GM23338 (cell line): ENCODE results near the gene PBX3. TPM values are rescaled to one million over a fixed set of nuclear protein-coding genes. Genes with fewer than 3 reads are reported as not detected.

ENCODE experiments used
- ATAC-seq: fragments of 200-7000 bp; cut with Tn5 transposase; 3 replicates; pipeline ENCODE4 v1.9.1; 2020
- DNase-seq: peaks from one replicate; pipeline ENCODE4 v3.0.0-alpha.2; 2015; ENCODE audit warnings: low spot score
- H2AFZ ChIP-seq: fragments of 200-600 bp; sonication (generic); 2 replicates; pipeline ENCODE4 v1.8.0; 2016; ENCODE audit warnings: antibody characterized with exemption, mild to moderate bottlenecking, moderate library complexity
- H3F3A ChIP-seq: fragments of 200-600 bp; sonication (generic); replicated peaks from 2 replicates; pipeline ENCODE4 v1.8.0; 2017; ENCODE audit warnings: antibody characterized with exemption, mixed run types, low read depth
- H3K27ac ChIP-seq: fragments of 200-600 bp; sonication (generic); 2 replicates; pipeline ENCODE4 v1.6.1; 2016; ENCODE audit warnings: low read depth
- H3K27me3 ChIP-seq: fragments of 200-600 bp; sonication (generic); 2 replicates; pipeline ENCODE4 v1.8.0; 2016; ENCODE audit warnings: mild to moderate bottlenecking, mixed run types, moderate library complexity; ENCODE audit not compliant: insufficient read depth
- H3K36me3 ChIP-seq: fragments of 200-600 bp; sonication (generic); 2 replicates; pipeline ENCODE4 v1.8.0; 2016; ENCODE audit warnings: mild to moderate bottlenecking; ENCODE audit not compliant: insufficient read depth
- H3K4me1 ChIP-seq: fragments of 200-600 bp; sonication (generic); 2 replicates; pipeline ENCODE4 v1.8.0; 2016; ENCODE audit warnings: mild to moderate bottlenecking, moderate library complexity; ENCODE audit not compliant: insufficient read depth
- H3K4me2 ChIP-seq: fragments of 200-600 bp; sonication (generic); 2 replicates; pipeline ENCODE4 v1.7.1; 2017; ENCODE audit warnings: mixed run types
- H3K4me3 ChIP-seq: fragments of 200-600 bp; sonication (generic); 2 replicates; pipeline ENCODE4 v1.6.1; 2016; ENCODE audit warnings: mixed run types
- H3K79me2 ChIP-seq: fragments of 200-600 bp; sonication (generic); replicated peaks from 2 replicates; pipeline ENCODE4 v1.8.0; 2017; ENCODE audit warnings: mild to moderate bottlenecking; ENCODE audit not compliant: insufficient read depth
- H3K9me2 ChIP-seq: fragments of 200-600 bp; sonication (generic); 2 replicates; pipeline ENCODE4 v1.8.0; 2017; ENCODE audit not compliant: insufficient read depth
- H4K20me1 ChIP-seq: fragments of 200-600 bp; sonication (generic); replicated peaks from 2 replicates; pipeline ENCODE4 v1.8.0; 2017; ENCODE audit warnings: mild to moderate bottlenecking; ENCODE audit not compliant: insufficient read depth
- H3K27ac Mint-ChIP-seq: 2 replicates; pipeline ENCODE4 v1.8.0; 2020; ENCODE audit warnings: inconsistent platforms, mild to moderate bottlenecking, moderate library complexity, mixed read lengths
- H3K27me3 Mint-ChIP-seq: 3 replicates; pipeline ENCODE4 v1.8.0; 2022; ENCODE audit warnings: low read depth, mild to moderate bottlenecking, moderate library complexity, mixed read lengths, inconsistent platforms; ENCODE audit not compliant: insufficient read depth, poor library complexity
- H3K36me3 Mint-ChIP-seq: 3 replicates; pipeline ENCODE4 v1.8.0; 2021; ENCODE audit warnings: low read depth, mild to moderate bottlenecking, inconsistent platforms, moderate library complexity, mixed read lengths
- H3K4me1 Mint-ChIP-seq: 3 replicates; pipeline ENCODE4 v1.8.0; 2020; ENCODE audit warnings: mild to moderate bottlenecking, inconsistent platforms, mixed read lengths
- H3K4me3 Mint-ChIP-seq: 3 replicates; pipeline ENCODE4 v1.8.0; 2021; ENCODE audit warnings: moderate library complexity, mild to moderate bottlenecking, inconsistent platforms, mixed read lengths
- H3K9me3 Mint-ChIP-seq: 3 replicates; pipeline ENCODE4 v1.8.0; 2020; ENCODE audit warnings: moderate library complexity, mild to moderate bottlenecking, inconsistent platforms, mixed read lengths
- EZH2 ChIP-seq: fragments of 200-600 bp; sonication (generic); IDR thresholded peaks from one replicate; pipeline ENCODE4 v1.8.0; 2017; ENCODE audit warnings: antibody characterized with exemption, mild to moderate bottlenecking, low read depth; ENCODE audit not compliant: unreplicated experiment
- JUNB ChIP-seq: IDR thresholded peaks from one replicate; pipeline ENCODE4 v1.6.1; 2016; ENCODE audit warnings: antibody characterized with exemption; ENCODE audit not compliant: unreplicated experiment
- NANOG ChIP-seq: IDR thresholded peaks from 2 replicates; pipeline ENCODE4 v1.6.1; 2016; ENCODE audit warnings: antibody characterized with exemption, borderline replicate concordance
- REST ChIP-seq: IDR thresholded peaks from one replicate; pipeline ENCODE4 v1.6.1; 2018; ENCODE audit warnings: antibody characterized with exemption; ENCODE audit not compliant: unreplicated experiment
- STAT1 ChIP-seq: IDR thresholded peaks from one replicate; pipeline ENCODE4 v1.6.1; 2016; ENCODE audit warnings: antibody characterized with exemption; ENCODE audit not compliant: unreplicated experiment
- ZNF114 ChIP-seq: fragments of 250-450 bp; sonication (Bioruptor Pico); IDR thresholded peaks from 2 replicates; pipeline ENCODE4 v1.5.0; 2020; ENCODE audit warnings: mild to moderate bottlenecking, moderate library complexity
- ZNF331 ChIP-seq: fragments of 250-450 bp; sonication (Bioruptor Pico); IDR thresholded peaks from 2 replicates; pipeline ENCODE4 v1.5.0; 2020; ENCODE audit warnings: low read depth, mild to moderate bottlenecking, moderate library complexity
- polyA plus RNA-seq: library from polyadenylated mRNA; unstranded; fragments of >200 nt; fragmentation: Nextera tagmentation; extraction: Ambion mirVana; gene quantifications from 2 replicates; pipeline ENCODE4 v1.2.1, GENCODE V29; 2016
- total RNA-seq: library from RNA; depleted of rRNA; stranded (reverse); fragments of >200 nt; shearing (Covaris generic); gene quantifications from 2 replicates; pipeline ENCODE4 v1.2.3, GENCODE V29; 2014
- TF ChIP-seq, protein P1 (sequence below), 2 experiments: fragments of 200-600 bp in 1 of 2; sonication (generic) in 1 of 2; conservative IDR thresholded peaks; 2 replicates each; pipeline versions ENCODE4 v1.5.1 to v1.6.1; 2016 to 2017; ENCODE audit warnings: antibody characterized with exemption in 2 of 2, low read depth in 2 of 2, mild to moderate bottlenecking in 2 of 2, moderate library complexity in 1 of 2
- TF ChIP-seq, protein P2 (sequence below): IDR thresholded peaks from 2 replicates; pipeline ENCODE4 v1.6.1; 2016; ENCODE audit warnings: antibody characterized with exemption

PBX3 gene
- total and polyA plus RNA-seq, 2 experiments from 2014 or later, result 28.9 to 50.5 TPM

- H3K27me3 Mint-ChIP-seq, result no peaks in the 10 kb centered on the region
- TF ChIP-seq REST, result peak; percentile 40
- TF ChIP-seq EZH2, result no peak
- H3K27ac Mint-ChIP-seq, result no peak overlapping the region
- DNase-seq (peak; percentile 27), ATAC-seq (peak; percentile 52; the same call in 2 of the 3 replicates)
- H4K20me1 ChIP-seq, result peaks cover 7% of the 10 kb centered on the region; the same call in 1 of the 2 replicates
- H3K4me1 Mint-ChIP-seq, result peaks cover 11% of the 10 kb centered on the region; the same call in 2 of the 3 replicates
- H3F3A ChIP-seq, result no peaks in the 10 kb centered on the region
- H3K4me3 ChIP-seq, result no peak overlapping the region
- H3K9me3 Mint-ChIP-seq, result no peaks in the 10 kb centered on the region
- H3K36me3 ChIP-seq, result no peaks in the 10 kb centered on the region
- peaks cover 14% of the 10 kb centered on the region for H3K4me1 ChIP-seq
- H3K9me2 ChIP-seq, result no peaks in the 10 kb centered on the region
- H3K36me3 Mint-ChIP-seq, result no peaks in the 10 kb centered on the region
- H2AFZ ChIP-seq, result no peak overlapping the region
- no peak overlapping the region for H3K4me3 Mint-ChIP-seq
- peaks cover 61% of the 10 kb centered on the region for H3K79me2 ChIP-seq
- no peaks in the 10 kb centered on the region for H3K27me3 ChIP-seq
- 0 out of 2 replicates have a peak overlapping the region, but pooled peaks have one; percentile 39 for H3K27ac ChIP-seq
- H3K4me2 ChIP-seq, result peak overlapping the region; percentile 30; the same call in 1 of the 2 replicates
Observed at GRCh38 chr9:125815568-125815967, 68.4 kb downstream of the PBX3 start.

DNA sequence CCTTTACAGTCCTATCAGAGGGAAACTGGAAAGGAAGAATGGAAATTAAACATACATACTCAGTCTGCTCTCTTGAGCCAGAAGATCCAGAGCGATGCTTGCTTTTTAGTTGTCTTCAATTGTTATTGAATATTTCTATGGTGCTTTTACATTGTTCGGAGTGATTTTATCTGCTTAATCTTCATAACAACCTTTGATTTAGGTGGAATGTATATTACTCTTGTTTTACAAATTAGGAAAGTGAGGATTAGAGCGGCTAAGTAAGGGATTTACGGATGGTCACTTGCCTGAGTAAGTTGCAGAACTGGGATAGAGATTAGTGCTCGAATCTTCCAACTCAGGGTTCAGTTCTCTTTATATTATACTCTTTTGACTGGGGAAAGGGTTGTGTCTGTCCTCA, 69.1 kb downstream of the PBX3 start:
- Histone ChIP-seq H2AFZ (no peak overlapping the region), H3K27me3 (no peaks in the 10 kb centered on the region), H3F3A (no peaks in the 10 kb centered on the region), H3K4me2 (peak overlapping the region; percentile 30; the same call in 1 of the 2 replicates), H3K79me2 (peaks cover 66% of the 10 kb centered on the region), H3K4me1 (peaks cover 14% of the 10 kb centered on the region), H3K36me3 (no peaks in the 10 kb centered on the region), H4K20me1 (peaks cover 7% of the 10 kb centered on the region; the same call in 1 of the 2 replicates), H3K9me2 (no peaks in the 10 kb centered on the region), H3K27ac (peak overlapping the region; percentile 39; the same call in 1 of the 2 replicates), H3K4me3 (no peak overlapping the region)
- ATAC-seq, result no peak
- Mint-ChIP-seq H3K4me3 (no peak overlapping the region), H3K9me3 (no peaks in the 10 kb centered on the region), H3K27ac (no peak overlapping the region), H3K36me3 (no peaks in the 10 kb centered on the region), H3K4me1 (peaks cover 11% of the 10 kb centered on the region; the same call in 2 of the 3 replicates), H3K27me3 (no peaks in the 10 kb centered on the region)
- no peak for DNase-seq
- TF ChIP-seq JUNB, result no peak
- TF ChIP-seq, protein P1, sequence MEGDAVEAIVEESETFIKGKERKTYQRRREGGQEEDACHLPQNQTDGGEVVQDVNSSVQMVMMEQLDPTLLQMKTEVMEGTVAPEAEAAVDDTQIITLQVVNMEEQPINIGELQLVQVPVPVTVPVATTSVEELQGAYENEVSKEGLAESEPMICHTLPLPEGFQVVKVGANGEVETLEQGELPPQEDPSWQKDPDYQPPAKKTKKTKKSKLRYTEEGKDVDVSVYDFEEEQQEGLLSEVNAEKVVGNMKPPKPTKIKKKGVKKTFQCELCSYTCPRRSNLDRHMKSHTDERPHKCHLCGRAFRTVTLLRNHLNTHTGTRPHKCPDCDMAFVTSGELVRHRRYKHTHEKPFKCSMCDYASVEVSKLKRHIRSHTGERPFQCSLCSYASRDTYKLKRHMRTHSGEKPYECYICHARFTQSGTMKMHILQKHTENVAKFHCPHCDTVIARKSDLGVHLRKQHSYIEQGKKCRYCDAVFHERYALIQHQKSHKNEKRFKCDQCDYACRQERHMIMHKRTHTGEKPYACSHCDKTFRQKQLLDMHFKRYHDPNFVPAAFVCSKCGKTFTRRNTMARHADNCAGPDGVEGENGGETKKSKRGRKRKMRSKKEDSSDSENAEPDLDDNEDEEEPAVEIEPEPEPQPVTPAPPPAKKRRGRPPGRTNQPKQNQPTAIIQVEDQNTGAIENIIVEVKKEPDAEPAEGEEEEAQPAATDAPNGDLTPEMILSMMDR (conservative IDR thresholded peaks at IDR 0.05; ENCODE audit: low read depth in 2 of 2), result no peak
- TF ChIP-seq, protein P2, sequence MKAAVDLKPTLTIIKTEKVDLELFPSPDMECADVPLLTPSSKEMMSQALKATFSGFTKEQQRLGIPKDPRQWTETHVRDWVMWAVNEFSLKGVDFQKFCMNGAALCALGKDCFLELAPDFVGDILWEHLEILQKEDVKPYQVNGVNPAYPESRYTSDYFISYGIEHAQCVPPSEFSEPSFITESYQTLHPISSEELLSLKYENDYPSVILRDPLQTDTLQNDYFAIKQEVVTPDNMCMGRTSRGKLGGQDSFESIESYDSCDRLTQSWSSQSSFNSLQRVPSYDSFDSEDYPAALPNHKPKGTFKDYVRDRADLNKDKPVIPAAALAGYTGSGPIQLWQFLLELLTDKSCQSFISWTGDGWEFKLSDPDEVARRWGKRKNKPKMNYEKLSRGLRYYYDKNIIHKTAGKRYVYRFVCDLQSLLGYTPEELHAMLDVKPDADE, result no peak
- no peak for TF ChIP-seq STAT1
- no peak for TF ChIP-seq ZNF114 (CRISPR knock-in tag)
- TF ChIP-seq NANOG, result no peak
- TF ChIP-seq REST, result no peak
- TF ChIP-seq ZNF331 (CRISPR knock-in tag), result no peak
